ENCODE data around the gene PTPRK.

Gene PTPRK

DNA sequence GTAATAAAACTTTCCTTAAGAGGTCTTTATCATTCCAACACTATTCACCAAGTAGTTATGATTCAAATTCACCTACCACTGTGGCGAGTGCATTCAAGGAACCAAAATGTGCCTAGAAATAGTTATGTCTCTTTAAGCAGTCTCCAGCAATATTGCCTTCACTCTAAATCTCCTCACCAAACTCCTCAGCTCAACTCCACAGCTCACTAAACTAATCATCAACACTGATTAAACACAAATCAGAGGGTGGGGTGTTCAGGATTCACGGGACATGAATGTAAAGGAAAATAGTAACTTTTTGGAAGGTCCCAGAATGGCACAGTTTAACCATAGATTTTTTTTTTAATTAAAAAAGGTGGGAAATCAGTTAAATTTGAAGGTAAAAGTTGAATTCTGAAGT, 549.0 kb downstream of the PTPRK start:
- peaks cover 2% of the 10 kb centered on the region for H3K36me3 ChIP-seq (replicated peaks)
- no peak overlapping the region for H3K4me3 ChIP-seq (ENCODE audit: low read depth, low read length)
- H3K27ac ChIP-seq = peak overlapping the region; percentile 78
- no peaks in the 10 kb centered on the region for H3K27me3 ChIP-seq (replicated peaks)
- in situ Hi-C loops (cut with HindIII; ENCODE audit: low pct_ligation_motif_present, low sequenced_read_pairs) = no loop called here
- TF ChIP-seq, protein P1, sequence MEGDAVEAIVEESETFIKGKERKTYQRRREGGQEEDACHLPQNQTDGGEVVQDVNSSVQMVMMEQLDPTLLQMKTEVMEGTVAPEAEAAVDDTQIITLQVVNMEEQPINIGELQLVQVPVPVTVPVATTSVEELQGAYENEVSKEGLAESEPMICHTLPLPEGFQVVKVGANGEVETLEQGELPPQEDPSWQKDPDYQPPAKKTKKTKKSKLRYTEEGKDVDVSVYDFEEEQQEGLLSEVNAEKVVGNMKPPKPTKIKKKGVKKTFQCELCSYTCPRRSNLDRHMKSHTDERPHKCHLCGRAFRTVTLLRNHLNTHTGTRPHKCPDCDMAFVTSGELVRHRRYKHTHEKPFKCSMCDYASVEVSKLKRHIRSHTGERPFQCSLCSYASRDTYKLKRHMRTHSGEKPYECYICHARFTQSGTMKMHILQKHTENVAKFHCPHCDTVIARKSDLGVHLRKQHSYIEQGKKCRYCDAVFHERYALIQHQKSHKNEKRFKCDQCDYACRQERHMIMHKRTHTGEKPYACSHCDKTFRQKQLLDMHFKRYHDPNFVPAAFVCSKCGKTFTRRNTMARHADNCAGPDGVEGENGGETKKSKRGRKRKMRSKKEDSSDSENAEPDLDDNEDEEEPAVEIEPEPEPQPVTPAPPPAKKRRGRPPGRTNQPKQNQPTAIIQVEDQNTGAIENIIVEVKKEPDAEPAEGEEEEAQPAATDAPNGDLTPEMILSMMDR (IDR thresholded peaks at IDR 0.05; ENCODE audit: low read depth, low read length, missing control alignments) = no peak
- DNase-seq = no peak

DNA sequence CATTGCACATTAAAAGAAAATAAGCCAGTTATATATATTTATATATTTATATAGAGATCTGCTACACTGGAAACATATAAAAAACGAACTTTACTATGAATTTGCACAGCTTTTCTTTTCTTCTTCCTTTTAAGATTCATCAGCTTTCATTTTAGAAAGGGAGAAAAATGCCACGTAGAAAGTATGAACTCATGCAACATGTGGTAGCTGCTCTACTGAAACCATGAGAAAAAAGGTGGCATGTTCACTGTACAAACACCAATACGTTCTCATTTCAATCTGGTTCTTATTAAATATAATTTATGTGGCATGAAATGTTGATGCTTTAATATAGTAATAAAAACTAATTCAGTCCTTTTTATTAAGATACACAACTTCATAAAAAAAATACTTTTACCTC, 550.7 kb downstream of the PTPRK start:
- no peaks in the 10 kb centered on the region for H3K27me3 ChIP-seq (replicated peaks)
- TF ChIP-seq, protein P1 (IDR thresholded peaks at IDR 0.05; ENCODE audit: low read depth, low read length, missing control alignments) = no peak
- in situ Hi-C loops (cut with HindIII; ENCODE audit: low pct_ligation_motif_present, low sequenced_read_pairs) = no loop called here
- no peak overlapping the region for H3K4me3 ChIP-seq (ENCODE audit: low read depth, low read length)
- H3K27ac ChIP-seq = no peak overlapping the region
- DNase-seq = no peak
- H3K36me3 ChIP-seq (replicated peaks) = peaks cover 2% of the 10 kb centered on the region

DNA sequence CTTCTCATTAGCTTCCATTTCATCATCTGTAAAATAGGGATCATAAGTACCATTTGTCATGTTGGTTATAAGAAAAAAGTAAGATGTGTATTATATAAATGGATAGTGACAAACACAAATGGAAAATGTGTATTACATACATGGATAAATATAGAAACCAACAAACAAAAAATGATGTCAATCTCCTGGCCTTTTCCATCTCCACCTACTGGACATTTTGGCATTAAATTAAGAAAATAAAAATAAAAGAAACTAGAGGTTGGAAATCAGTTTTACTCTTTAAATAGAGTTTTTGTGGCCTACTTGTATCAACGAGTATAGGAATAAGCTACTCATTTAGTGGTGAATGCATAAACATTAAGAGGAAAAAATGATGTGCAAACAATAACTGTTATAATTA, 552.0 kb downstream of the PTPRK start:
- no peak for DNase-seq
- H3K27me3 ChIP-seq (replicated peaks) = no peaks in the 10 kb centered on the region
- no peak overlapping the region for H3K4me3 ChIP-seq (ENCODE audit: low read depth, low read length)
- in situ Hi-C loops (cut with HindIII; ENCODE audit: low pct_ligation_motif_present, low sequenced_read_pairs) = no loop called here
- H3K36me3 ChIP-seq (replicated peaks) = peaks cover 2% of the 10 kb centered on the region
- TF ChIP-seq, protein P1 (IDR thresholded peaks at IDR 0.05; ENCODE audit: low read depth, low read length, missing control alignments) = no peak
- H3K27ac ChIP-seq = no peak overlapping the region

DNA sequence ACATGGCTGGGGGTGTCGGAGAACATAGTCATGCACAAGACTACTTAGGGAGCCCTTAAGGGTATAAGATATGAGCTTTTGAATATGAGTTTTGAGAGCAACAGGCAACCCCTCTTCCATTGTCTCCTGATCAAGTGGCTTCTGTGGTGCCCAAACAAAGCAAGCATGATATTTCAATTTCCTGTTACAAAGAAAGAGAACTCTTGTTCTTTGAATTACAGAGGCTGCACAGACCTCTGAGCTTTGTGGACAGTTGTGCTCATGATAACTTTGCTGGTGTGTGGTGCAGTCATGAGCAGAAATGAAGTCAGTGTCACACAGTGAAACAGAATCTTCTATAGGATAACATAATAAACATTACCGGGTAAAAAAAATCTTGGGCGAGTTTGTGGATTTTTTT, 552.7 kb downstream of the PTPRK start:
- DNase-seq = no peak
- in situ Hi-C loops (cut with HindIII; ENCODE audit: low pct_ligation_motif_present, low sequenced_read_pairs) = no loop called here
- peaks cover 2% of the 10 kb centered on the region for H3K36me3 ChIP-seq (replicated peaks)
- TF ChIP-seq, protein P1 (IDR thresholded peaks at IDR 0.05; ENCODE audit: low read depth, low read length, missing control alignments) = no peak
- H3K27me3 ChIP-seq (replicated peaks) = no peaks in the 10 kb centered on the region
- no peak overlapping the region for H3K27ac ChIP-seq
- H3K4me3 ChIP-seq (ENCODE audit: low read depth, low read length) = no peak overlapping the region

DNA sequence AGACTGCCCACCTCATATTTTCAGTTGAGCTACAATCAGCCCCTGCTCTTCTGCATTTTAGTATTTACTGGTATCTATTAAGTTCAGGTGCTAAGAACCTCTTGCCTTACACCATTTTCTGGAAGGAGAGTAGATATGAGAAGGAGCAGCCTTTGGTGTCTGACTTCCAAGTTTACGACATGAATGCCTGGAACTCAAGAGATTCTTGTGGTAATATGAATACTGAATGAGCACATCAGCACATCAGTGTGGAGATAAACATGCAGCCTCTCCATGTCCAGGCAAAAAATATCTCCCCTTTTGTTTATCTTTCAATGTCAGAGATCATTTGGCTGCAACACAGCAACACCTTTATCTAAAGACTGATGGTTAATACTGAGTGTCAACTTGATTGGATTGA, 553.8 kb downstream of the PTPRK start:
- TF ChIP-seq, protein P1 (IDR thresholded peaks at IDR 0.05; ENCODE audit: low read depth, low read length, missing control alignments) = no peak
- in situ Hi-C loops (cut with HindIII; ENCODE audit: low pct_ligation_motif_present, low sequenced_read_pairs) = no loop called here
- no peak overlapping the region for H3K27ac ChIP-seq
- H3K27me3 ChIP-seq (replicated peaks) = no peaks in the 10 kb centered on the region
- peak; percentile 14 for DNase-seq
- peaks cover 2% of the 10 kb centered on the region for H3K36me3 ChIP-seq (replicated peaks)
- no peak overlapping the region for H3K4me3 ChIP-seq (ENCODE audit: low read depth, low read length)

DNA sequence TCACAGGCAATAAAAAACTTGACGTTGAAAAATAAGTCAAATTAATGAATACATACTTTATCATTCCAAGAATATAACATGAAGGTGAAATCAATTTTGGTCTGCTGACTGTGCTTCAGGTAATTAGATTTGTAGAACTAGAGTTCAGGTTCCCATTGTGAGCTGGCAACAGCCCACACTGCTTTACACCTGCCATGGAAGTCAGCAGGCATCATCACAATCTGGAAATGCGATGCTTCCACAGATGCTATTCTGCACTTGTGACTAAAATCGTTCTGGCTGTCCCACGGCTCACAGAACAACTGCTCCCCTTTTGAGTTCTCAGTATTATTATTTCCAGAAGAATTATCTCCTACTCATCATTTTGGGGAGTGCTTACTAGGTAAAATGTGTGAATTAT, 556.9 kb downstream of the PTPRK start:
- Histone ChIP-seq H3K36me3 (replicated peaks) (no peaks in the 10 kb centered on the region), H3K27ac (no peak overlapping the region), H3K27me3 (replicated peaks) (no peaks in the 10 kb centered on the region), H3K4me3 (ENCODE audit: low read depth, low read length) (no peak overlapping the region)
- DNase-seq = no peak
- in situ Hi-C loops (cut with HindIII; ENCODE audit: low pct_ligation_motif_present, low sequenced_read_pairs) = no loop called here
- TF ChIP-seq, protein P1 (IDR thresholded peaks at IDR 0.05; ENCODE audit: low read depth, low read length, missing control alignments) = no peak
